ENCODE measurements around the gene QPRT. TPM values are rescaled to one million over a fixed set of nuclear protein-coding genes. Genes with fewer than 3 reads are reported as not detected.

Gene QPRT
- total and polyA plus RNA-seq, 2 of the 13 experiments (the other 11 are each of a cell fraction or from before 2014, with no cell fraction given) = 130 to 218 TPM

DNA sequence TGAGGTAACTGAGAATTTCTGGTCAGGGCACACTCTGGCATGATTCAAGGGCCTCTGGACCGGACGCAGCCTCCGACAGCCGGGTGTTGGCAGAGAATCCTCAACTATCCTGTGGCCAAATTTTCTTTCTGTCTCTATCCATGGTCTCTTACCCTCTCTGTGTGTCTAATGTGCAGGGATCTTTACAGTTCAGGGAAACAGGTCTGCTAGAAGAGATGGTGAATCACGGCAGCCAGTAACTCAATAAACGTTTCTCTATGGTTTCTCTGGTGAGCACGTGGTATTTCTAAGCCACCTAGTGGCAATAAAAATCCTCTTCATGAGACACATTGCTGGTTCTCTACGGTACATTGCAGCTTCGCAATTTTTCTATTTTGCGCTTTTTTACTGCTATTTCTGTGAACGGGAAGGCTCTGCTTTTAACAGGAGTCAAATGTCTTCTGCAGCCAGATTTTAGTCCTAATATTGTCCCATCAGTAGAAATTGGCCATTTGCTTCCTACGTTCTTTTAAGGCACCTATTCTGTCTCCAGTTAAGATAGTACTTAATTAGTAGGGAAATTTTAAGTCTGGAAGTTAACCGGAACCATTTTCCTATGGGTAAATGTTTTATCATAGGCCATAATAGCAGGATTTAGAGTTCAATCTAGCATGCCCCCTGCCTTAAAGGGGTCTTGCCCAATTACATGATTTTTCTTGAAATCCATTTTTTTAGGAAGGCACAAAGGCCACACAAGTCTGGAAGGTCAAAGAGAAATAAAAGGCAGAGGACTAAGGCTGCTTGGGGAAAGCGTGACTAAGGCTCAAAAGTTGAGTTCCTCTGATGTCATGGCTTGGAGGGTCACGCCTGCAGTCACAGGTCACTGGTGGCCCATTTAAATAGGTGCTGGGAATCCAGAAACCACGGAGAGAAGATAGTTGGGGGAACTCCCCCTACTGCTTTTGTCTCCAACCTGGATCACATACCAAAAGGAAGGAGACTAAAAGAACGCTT lies 31.5 kb downstream of the QPRT start (continued):
- TF ChIP-seq, protein P1, sequence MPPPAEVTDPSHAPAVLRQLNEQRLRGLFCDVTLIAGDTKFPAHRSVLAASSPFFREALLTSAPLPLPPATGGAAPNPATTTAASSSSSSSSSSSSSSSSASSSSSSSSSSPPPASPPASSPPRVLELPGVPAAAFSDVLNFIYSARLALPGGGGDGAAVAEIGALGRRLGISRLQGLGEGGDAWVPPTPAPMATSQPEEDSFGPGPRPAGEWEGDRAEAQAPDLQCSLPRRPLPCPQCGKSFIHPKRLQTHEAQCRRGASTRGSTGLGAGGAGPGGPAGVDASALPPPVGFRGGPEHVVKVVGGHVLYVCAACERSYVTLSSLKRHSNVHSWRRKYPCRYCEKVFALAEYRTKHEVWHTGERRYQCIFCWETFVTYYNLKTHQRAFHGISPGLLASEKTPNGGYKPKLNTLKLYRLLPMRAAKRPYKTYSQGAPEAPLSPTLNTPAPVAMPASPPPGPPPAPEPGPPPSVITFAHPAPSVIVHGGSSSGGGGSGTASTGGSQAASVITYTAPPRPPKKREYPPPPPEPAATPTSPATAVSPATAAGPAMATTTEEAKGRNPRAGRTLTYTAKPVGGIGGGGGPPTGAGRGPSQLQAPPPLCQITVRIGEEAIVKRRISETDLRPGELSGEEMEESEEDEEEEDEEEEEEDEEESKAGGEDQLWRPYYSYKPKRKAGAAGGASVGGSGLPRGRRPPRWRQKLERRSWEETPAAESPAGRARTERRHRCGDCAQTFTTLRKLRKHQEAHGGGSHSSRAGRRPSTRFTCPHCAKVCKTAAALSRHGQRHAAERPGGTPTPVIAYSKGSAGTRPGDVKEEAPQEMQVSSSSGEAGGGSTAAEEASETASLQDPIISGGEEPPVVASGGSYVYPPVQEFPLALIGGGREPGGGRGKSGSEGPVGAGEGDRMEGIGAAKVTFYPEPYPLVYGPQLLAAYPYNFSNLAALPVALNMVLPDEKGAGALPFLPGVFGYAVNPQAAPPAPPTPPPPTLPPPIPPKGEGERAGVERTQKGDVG (CRISPR knock-in tag; IDR thresholded peaks at IDR 0.05; ENCODE audit: borderline replicate concordance) = no peak
- TF ChIP-seq HCFC1 (IDR thresholded peaks at IDR 0.05; ENCODE audit: low read depth, low read length) = no peak
- TF ChIP-seq, protein P2, sequence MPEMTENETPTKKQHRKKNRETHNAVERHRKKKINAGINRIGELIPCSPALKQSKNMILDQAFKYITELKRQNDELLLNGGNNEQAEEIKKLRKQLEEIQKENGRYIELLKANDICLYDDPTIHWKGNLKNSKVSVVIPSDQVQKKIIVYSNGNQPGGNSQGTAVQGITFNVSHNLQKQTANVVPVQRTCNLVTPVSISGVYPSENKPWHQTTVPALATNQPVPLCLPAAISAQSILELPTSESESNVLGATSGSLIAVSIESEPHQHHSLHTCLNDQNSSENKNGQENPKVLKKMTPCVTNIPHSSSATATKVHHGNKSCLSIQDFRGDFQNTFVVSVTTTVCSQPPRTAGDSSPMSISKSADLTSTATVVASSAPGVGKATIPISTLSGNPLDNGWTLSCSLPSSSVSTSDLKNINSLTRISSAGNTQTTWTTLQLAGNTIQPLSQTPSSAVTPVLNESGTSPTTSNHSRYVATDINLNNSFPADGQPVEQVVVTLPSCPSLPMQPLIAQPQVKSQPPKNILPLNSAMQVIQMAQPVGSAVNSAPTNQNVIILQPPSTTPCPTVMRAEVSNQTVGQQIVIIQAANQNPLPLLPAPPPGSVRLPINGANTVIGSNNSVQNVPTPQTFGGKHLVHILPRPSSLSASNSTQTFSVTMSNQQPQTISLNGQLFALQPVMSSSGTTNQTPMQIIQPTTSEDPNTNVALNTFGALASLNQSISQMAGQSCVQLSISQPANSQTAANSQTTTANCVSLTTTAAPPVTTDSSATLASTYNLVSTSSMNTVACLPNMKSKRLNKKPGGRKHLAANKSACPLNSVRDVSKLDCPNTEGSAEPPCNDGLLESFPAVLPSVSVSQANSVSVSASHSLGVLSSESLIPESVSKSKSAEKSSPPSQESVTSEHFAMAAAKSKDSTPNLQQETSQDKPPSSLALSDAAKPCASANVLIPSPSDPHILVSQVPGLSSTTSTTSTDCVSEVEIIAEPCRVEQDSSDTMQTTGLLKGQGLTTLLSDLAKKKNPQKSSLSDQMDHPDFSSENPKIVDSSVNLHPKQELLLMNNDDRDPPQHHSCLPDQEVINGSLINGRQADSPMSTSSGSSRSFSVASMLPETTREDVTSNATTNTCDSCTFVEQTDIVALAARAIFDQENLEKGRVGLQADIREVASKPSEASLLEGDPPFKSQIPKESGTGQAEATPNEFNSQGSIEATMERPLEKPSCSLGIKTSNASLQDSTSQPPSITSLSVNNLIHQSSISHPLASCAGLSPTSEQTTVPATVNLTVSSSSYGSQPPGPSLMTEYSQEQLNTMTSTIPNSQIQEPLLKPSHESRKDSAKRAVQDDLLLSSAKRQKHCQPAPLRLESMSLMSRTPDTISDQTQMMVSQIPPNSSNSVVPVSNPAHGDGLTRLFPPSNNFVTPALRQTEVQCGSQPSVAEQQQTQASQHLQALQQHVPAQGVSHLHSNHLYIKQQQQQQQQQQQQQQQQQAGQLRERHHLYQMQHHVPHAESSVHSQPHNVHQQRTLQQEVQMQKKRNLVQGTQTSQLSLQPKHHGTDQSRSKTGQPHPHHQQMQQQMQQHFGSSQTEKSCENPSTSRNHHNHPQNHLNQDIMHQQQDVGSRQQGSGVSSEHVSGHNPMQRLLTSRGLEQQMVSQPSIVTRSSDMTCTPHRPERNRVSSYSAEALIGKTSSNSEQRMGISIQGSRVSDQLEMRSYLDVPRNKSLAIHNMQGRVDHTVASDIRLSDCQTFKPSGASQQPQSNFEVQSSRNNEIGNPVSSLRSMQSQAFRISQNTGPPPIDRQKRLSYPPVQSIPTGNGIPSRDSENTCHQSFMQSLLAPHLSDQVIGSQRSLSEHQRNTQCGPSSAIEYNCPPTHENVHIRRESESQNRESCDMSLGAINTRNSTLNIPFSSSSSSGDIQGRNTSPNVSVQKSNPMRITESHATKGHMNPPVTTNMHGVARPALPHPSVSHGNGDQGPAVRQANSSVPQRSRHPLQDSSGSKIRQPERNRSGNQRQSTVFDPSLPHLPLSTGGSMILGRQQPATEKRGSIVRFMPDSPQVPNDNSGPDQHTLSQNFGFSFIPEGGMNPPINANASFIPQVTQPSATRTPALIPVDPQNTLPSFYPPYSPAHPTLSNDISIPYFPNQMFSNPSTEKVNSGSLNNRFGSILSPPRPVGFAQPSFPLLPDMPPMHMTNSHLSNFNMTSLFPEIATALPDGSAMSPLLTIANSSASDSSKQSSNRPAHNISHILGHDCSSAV (CRISPR knock-in tag; IDR thresholded peaks at IDR 0.05; ENCODE audit: borderline replicate concordance) = no peak
- TF ChIP-seq, protein P3, sequence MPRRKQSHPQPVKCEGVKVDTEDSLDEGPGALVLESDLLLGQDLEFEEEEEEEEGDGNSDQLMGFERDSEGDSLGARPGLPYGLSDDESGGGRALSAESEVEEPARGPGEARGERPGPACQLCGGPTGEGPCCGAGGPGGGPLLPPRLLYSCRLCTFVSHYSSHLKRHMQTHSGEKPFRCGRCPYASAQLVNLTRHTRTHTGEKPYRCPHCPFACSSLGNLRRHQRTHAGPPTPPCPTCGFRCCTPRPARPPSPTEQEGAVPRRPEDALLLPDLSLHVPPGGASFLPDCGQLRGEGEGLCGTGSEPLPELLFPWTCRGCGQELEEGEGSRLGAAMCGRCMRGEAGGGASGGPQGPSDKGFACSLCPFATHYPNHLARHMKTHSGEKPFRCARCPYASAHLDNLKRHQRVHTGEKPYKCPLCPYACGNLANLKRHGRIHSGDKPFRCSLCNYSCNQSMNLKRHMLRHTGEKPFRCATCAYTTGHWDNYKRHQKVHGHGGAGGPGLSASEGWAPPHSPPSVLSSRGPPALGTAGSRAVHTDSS (CRISPR knock-in tag; conservative IDR thresholded peaks at IDR 0.05) = no peak
- TF ChIP-seq ZNF180 (CRISPR knock-in tag; IDR thresholded peaks at IDR 0.05; ENCODE audit: borderline replicate concordance, low read depth) = no peak
- TF ChIP-seq TRIM24 (CRISPR knock-in tag; IDR thresholded peaks at IDR 0.05) = no peak
- TF ChIP-seq ZNF121 (CRISPR knock-in tag; IDR thresholded peaks at IDR 0.05) = no peak
- no peak for TF ChIP-seq ZFYVE20 (CRISPR knock-in tag; IDR thresholded peaks at IDR 0.05; ENCODE audit: borderline replicate concordance, low read depth)
- TF ChIP-seq PCBP1 (IDR thresholded peaks at IDR 0.05; ENCODE audit: borderline replicate concordance, low read depth, low read length) = no peak
